Endodermal cell (in vitro differentiated cells): ENCODE data around the gene MED16. TPM values are rescaled to one million over a fixed set of nuclear protein-coding genes. Genes with fewer than 3 reads are reported as not detected.

ENCODE experiments used
- DNase-seq: peaks from one replicate; pipeline ENCODE4 v3.0.0-alpha.2; 2017
- H3K27ac ChIP-seq: 2 replicates; pipeline ENCODE4 v1.5.1; 2013; ENCODE audit warnings: mild to moderate bottlenecking, low read depth, low read length, moderate library complexity
- H3K27me3 ChIP-seq: 2 replicates; pipeline ENCODE4 v1.6.1; 2013; ENCODE audit warnings: mild to moderate bottlenecking, low read length, moderate library complexity; ENCODE audit not compliant: insufficient read depth, control insufficient read depth, poor library complexity, severe bottlenecking
- H3K36me3 ChIP-seq: 2 replicates; pipeline ENCODE4 v1.7.0; 2013; ENCODE audit warnings: mild to moderate bottlenecking, low read length, moderate library complexity; ENCODE audit not compliant: control insufficient read depth, insufficient read depth
- H3K4me1 ChIP-seq: one replicate; pipeline ENCODE4 v1.7.0; 2013; ENCODE audit warnings: low read length; ENCODE audit not compliant: control insufficient read depth, insufficient read depth
- H3K4me3 ChIP-seq: 2 replicates; pipeline ENCODE4 v1.5.1; 2013; ENCODE audit warnings: mild to moderate bottlenecking, low read length, moderate library complexity
- H3K9ac ChIP-seq: 2 replicates; pipeline ENCODE4 v1.6.1; 2013; ENCODE audit warnings: mild to moderate bottlenecking, low read length, moderate library complexity; ENCODE audit not compliant: poor library complexity, severe bottlenecking; ENCODE audit errors: extremely low read depth
- H3K9me3 ChIP-seq: 2 replicates; pipeline ENCODE4 v1.6.1; 2013; ENCODE audit warnings: mild to moderate bottlenecking, low read length, moderate library complexity; ENCODE audit not compliant: control insufficient read depth
- H3K27ac Mint-ChIP-seq: 2 replicates; pipeline ENCODE4 v1.8.0; 2020; ENCODE audit warnings: mixed read lengths
- H3K27me3 Mint-ChIP-seq: 2 replicates; pipeline ENCODE4 v1.8.0; 2021; ENCODE audit warnings: mild to moderate bottlenecking, mixed read lengths; ENCODE audit not compliant: insufficient read depth
- H3K36me3 Mint-ChIP-seq: 2 replicates; pipeline ENCODE4 v1.8.0; 2020; ENCODE audit warnings: low read depth, mixed read lengths
- H3K4me1 Mint-ChIP-seq: 2 replicates; pipeline ENCODE4 v1.8.0; 2020; ENCODE audit warnings: mixed read lengths
- H3K4me3 Mint-ChIP-seq: 2 replicates; pipeline ENCODE4 v1.8.0; 2020; ENCODE audit warnings: mild to moderate bottlenecking, moderate library complexity, mixed read lengths
- H3K9me3 Mint-ChIP-seq: 2 replicates; pipeline ENCODE4 v1.8.0; 2020; ENCODE audit warnings: mild to moderate bottlenecking, mixed read lengths
- CTCF ChIP-seq: fragments of 200-600 bp; sonication (generic); conservative IDR thresholded peaks from 2 replicates; pipeline ENCODE4 v1.5.0; 2021; ENCODE audit warnings: antibody characterized with exemption, mild to moderate bottlenecking
- WGBS, 2 experiments: methylation state at CpG; one replicate each; pipeline versions ENCODE4 v1.1.5 to v1.1.7; 2013; ENCODE audit warnings: missing lambda C conversion rate in 2 of 2, mixed read lengths in 1 of 2; ENCODE audit not compliant: insufficient coverage in 1 of 2, insufficient read length in 1 of 2; 5-methylcytosine and 5-hydroxymethylcytosine counted together
- total RNA-seq, 2 donors: library from RNA; stranded (reverse); fragmentation: NEBNext Ultra II Directional in 1 of 2; extraction: Animal tissue kit (Norgen Biotek cat#: 25700) in 1 of 2; gene quantifications; 2 replicates in 1 of 2; 3 replicates in 1 of 2; pipeline ENCODE4 v1.2.1, GENCODE V29; 2021

MED16 gene
- total RNA-seq, 2 donors from 2014 or later = 75.8 to 92.4 TPM

DNA sequence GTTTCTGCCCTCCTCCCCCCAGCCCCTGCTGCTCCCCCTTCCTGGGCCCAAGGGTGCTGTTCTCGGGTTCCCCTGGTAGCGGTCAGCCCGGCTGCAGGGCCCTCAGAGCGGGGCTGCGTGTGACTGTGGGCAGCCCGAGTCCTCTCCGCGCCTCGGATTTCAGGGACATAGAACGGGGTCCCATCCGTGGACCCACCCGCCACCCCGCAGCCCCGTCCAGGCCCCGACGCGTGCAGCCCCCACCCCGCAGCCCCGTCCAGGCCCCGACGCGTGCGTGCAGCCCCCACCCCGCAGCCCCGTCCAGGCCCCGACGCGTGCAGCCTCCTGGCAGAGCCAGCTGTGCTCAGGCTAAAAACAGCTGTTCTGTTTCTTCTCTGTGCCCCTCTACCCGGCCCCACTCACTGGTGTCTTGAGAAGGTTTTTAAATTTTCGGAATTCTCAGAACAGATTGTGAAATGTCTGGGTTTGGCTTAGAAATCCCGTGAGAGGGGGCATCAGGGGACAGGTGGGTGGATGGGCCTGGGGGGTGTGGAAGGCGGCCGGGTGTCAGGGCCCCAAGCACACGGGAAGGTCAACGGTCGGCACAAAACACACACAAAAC lies 57.7 kb downstream of the MED16 start:
- H3K4me3 Mint-ChIP-seq = no peak overlapping the region
- no peak overlapping the region for H3K27ac Mint-ChIP-seq
- no peak for DNase-seq
- Histone ChIP-seq H3K4me1 (no peaks in the 10 kb centered on the region), H3K9me3 (no peaks in the 10 kb centered on the region), H3K27me3 (no peaks in the 10 kb centered on the region), H3K4me3 (no peak overlapping the region), H3K9ac (no peak overlapping the region), H3K36me3 (no peaks in the 10 kb centered on the region), H3K27ac (no peak overlapping the region)
- TF ChIP-seq CTCF = no peak
- H3K4me1 Mint-ChIP-seq = no peaks in the 10 kb centered on the region
- no peaks in the 10 kb centered on the region for H3K36me3 Mint-ChIP-seq
- no peaks in the 10 kb centered on the region for H3K9me3 Mint-ChIP-seq
- no peaks in the 10 kb centered on the region for H3K27me3 Mint-ChIP-seq
- WGBS, 2 experiments = 91 to 94% methylated on average over 15 to 33 of the region's 36 CpGs

DNA sequence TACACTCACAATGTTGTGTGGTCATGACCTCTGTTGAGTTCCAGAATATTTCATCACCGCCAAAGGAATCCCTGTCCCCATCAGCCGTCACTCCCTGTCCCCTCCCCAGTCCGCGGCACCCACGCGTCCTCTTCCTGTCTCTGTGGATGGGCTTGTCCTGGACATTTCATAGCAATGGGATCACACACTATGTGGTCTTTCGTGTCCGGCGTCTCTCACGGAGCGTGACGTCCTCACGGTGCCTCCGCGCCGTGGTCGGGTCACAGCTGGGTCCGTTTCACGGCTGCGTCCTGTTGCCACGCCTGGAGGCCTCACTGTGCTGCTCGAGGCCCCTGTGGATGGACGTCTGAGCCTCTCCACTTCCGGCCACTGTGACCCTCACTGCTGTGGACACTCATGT lies 58.8 kb downstream of the MED16 start:
- H3K9me3 Mint-ChIP-seq = no peaks in the 10 kb centered on the region
- no peaks in the 10 kb centered on the region for H3K36me3 Mint-ChIP-seq
- H3K27me3 ChIP-seq = no peaks in the 10 kb centered on the region
- no peaks in the 10 kb centered on the region for H3K36me3 ChIP-seq
- H3K9me3 ChIP-seq = no peaks in the 10 kb centered on the region
- H3K9ac ChIP-seq = no peak overlapping the region
- no peaks in the 10 kb centered on the region for H3K27me3 Mint-ChIP-seq
- 91 to 93% methylated on average over 17 to 24 of the region's 24 CpGs for WGBS, 2 experiments
- H3K27ac ChIP-seq = no peak overlapping the region
- DNase-seq = no peak
- TF ChIP-seq CTCF = no peak
- H3K4me3 Mint-ChIP-seq = no peak overlapping the region
- no peaks in the 10 kb centered on the region for H3K4me1 Mint-ChIP-seq
- H3K27ac Mint-ChIP-seq = no peak overlapping the region
- no peaks in the 10 kb centered on the region for H3K4me1 ChIP-seq
- H3K4me3 ChIP-seq = no peak overlapping the region

DNA sequence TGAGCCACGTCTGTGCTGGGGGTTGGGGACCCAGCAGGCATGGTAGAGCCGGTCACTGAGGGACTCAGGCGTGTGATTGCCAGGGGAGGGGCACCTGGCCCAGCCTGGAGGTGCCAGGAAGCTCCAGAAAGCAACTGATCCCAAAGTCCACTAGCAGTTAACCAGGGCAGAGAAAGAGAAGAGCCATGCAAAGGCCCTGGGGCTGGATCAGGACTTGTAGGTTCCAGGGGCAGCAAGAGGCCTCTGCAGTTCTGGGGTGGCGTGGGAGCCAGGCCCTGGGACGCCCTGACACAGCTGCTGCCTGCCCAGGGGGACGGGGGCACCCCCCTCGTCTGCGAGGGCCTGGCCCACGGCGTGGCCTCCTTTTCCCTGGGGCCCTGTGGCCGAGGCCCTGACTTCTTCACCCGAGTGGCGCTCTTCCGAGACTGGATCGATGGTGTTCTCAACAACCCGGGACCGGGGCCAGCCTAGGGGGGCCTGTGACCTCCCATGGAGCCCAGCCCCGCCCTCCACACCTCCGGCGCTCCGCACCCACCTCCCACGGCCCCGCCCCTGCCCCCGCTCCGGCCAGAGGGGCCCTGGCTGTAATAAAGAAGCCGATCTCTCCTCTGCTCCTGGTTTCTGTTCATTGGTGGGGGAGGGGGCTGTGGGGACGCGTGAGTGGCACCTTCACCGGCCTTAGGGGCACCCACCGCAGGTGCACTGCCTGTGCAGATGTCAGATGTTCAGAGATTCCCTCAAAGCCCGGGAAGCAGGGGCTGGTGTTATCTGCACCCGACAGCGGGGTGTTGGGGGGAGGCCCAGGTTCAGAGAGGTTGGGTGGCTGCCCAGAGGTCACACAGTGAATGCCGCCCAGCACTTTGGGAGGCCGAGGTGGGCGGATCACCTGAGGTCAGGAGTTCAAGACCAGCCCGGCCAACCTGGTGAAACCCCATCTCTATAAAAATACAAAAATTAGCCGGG lies 61.3 kb downstream of the MED16 start:
- WGBS, 2 experiments = 84 to 85% methylated on average over 17 to 38 of the region's 38 CpGs

More for the DNA sequence above, 61.3 kb downstream of the MED16 start:
- DNase-seq = no peak
- Mint-ChIP-seq H3K27ac (no peak overlapping the region), H3K4me1 (no peaks in the 10 kb centered on the region), H3K36me3 (no peaks in the 10 kb centered on the region), H3K4me3 (no peak overlapping the region), H3K9me3 (no peaks in the 10 kb centered on the region), H3K27me3 (no peaks in the 10 kb centered on the region)
- Histone ChIP-seq H3K27ac (no peak overlapping the region), H3K27me3 (no peaks in the 10 kb centered on the region), H3K9me3 (no peaks in the 10 kb centered on the region), H3K9ac (no peak overlapping the region), H3K36me3 (no peaks in the 10 kb centered on the region), H3K4me1 (no peaks in the 10 kb centered on the region), H3K4me3 (no peak overlapping the region)
- no peak for TF ChIP-seq CTCF
